Stimulated activated CD4-positive, alpha-beta T cell treated with anti-CD3 and anti-CD28 coated beads, TNF-alpha, amount 100 ng/mL, for 1 hour (primary cell): ENCODE measurements around the gene VDAC2.
"Not testable (repeated sequence)": the region's sequence is repeated elsewhere in the genome, so short reads cannot be mapped to it uniquely, and the experiment has no call there.

Experiments
- DNase-seq, 3 donors: peaks; one replicate each; pipeline ENCODE4 v3.0.0-alpha.2; 2020; ENCODE audit warnings: low read depth in 3 of 3, low spot score in 1 of 3

The VDAC2 gene

DNA sequence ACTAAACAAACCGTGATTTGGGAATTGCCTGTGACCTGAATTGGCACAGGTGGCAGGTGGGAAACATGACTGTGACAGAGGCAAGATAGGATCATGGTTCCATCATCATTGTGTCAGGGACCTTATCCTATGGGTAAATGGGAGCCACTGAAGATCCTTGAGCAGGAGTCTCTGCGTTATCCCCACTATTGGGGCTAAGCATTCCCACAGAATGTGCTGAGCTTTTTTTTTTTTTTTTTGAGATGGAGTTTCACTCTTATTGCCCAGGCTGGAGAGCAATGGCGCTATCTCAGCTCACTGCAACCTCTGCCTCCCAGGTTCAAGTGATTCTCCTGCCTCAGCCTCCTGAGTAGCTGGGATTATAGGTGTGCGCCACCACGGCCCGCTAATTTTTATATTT lies 10.6 kb upstream of the VDAC2 start:
- DNase-seq, result not testable (repeated sequence)

DNA sequence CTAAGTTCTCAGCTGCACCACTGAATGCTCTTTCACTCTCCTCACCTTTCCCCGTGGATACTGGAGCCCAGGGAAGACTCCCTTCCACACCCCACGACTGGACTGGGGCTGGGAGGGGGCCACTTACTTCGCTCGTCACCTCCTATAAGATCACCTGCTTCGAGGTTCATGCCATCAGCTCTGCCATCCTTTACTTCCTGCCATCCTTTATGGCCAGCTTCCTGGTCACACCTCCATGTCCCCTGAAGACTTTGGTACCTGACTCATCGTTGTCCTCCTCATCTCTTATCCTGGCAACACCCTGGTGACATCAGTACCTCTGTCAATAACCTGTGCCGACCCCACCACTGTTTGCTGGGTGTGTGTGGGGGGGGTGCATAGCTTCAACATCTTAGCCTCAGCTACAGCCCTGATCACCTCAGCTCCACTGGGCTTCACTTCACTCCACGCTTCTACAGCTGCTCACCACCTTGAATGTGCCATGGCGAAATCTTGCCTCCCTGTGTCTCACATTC lies 8.7 kb upstream of the VDAC2 start:
- no peak for DNase-seq

DNA sequence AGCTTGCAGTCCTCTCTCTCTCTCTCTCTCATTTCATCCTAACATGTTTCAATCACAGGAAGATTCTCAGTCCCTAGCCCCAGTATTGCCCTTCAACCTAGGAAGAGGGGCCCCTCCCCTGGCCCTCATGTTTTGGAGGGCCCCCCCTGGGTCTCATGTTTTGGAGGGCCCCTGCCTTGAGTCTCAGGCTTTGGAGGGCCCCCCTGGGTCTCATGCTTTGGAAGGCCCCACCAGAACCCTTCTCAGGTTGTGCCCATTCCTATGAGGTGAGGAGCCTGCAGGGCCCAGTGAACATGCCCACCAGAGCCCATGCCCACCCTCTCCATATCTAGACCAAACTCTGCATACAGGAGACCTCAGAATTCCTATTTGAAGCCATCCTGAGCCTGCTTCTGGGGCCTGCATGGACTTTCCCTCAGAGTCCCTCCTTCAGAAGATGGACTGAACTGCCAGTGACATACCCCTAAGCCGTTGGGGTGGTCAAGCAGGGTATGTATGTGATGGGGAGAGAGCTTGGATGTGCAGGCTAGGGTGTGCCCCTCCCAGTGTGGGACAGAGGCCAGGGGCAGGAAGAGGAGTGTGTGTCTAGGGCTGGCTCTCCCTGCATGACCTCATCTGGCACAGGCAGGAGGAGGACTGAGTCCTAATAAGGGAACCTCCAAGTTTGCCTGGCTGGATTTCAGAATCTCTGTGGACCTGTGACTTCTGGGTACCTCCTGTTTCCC lies 8.1 kb upstream of the VDAC2 start:
- DNase-seq, result no peak

DNA sequence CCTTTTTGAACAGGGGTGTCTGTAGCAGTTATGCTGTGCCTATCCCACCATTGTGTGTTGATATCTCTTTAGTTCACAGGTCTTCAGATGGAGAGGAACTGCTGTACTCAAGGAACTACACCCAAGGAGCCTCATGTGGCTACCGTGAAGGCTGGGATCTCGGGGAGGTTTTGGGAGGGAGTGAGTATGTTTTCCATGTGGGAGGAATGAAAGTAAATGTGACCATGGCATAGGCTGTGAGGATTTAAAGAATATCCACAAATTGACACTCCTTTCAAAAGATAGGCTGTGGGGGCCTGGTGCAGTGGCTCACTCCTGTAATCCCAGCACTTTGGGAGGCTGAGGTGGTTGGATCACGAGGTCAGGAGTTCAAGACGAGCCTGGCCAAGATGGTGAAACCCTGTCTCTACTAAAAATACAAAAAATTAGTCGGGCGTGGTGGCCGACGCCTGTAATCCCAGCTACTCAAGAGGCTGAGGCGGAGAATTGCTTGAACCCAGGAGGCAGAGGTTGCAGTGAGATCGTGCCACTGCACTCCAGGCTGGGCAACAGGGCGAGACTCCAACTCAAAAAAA lies 7.5 kb upstream of the VDAC2 start:
- DNase-seq, result not testable (repeated sequence)

DNA sequence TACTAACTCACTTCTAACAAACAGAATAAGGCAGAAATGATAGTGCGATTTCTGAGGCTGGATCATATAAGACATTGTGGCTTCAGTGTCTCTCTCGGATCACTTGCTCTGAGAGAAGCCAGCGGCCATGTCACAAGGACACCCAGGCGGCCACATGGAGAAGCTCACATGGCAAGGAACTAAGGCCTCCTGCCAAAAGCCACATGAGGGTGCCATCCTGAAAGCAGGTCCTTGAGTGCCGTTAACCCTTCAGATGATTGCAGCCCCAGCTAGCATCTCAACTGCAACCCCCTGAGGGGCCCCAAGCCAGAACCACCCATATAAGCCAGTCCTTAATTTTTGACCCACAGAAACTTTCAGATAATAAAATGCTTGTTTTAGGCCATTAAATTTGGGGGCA lies 6.9 kb upstream of the VDAC2 start:
- DNase-seq, result no peak

DNA sequence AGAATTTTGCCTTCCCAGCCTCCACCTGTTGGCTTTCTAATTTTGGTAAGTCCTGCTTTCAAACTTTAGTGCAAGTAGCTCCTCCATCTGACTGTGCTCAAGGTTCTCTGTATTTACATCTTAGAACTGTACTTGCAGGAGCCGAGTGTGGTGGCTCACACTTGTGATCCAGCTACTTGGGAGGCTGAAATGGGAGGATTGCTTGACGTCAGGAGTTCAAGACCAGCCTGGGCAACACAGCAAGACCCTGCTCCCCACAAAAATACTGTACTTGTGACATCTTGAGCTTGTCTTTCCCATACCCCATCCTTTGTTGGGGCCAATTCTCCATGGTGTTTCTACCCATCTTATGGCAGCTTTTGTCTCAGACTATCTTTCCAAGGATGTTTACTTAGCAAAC lies 4.7 kb upstream of the VDAC2 start:
- DNase-seq, result no peak

DNA sequence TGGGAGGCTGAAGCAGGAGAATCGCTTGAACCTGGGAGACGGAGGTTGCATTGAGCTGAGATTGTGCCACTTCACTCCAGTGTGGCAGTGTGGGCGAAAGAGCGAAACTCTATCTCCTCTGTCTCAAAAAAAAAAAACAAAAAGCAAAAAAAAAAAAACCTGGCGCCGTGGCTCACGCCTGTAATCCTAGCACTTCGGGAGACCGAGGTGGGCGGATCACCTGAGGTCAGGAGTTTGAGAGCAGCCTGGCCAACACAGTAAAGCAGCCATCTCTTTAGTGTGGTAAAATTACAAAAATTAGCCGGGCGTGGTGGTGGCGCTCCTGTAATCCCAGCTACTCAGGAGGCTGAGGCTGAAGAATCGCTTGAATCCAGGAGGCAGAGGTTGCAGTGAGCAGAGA lies 4.0 kb upstream of the VDAC2 start:
- DNase-seq, result not testable (repeated sequence)

DNA sequence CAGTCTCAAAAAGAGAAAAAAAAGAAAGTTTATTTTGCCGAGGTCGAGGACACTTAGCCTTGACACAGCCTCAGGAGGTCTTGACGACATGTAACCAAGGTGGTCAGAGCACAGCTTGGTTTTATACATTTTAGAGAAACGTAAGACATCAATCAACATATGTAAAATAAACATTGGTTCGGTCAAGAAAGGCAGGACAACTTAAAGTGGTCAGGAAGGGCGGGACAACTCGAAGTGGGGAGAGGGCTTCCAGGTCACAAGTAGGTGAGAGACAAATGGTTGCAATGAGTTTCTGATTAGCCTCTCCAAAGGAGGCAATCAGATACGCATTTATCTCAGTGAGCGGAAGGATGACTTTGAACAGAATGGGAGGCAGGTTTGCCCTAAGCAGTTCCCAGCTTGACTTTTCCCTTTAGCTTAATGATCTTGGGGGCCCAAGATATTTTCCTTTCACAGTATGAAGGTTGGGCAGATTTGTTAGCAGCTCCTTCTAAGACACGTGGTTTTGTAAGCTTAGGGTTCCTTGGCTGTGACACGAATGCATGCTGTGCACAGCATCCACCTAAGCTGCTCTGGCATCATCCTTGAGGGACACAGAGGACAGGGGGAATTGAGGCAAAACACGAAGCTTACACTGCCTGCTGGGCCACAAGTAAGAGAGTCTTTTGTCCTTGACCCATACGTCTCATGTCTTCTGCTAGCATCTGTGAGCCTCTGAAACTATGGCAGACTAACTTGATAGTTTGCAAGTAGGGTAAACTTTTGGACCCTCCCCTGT lies 3.3 kb upstream of the VDAC2 start:
- no peak for DNase-seq

DNA sequence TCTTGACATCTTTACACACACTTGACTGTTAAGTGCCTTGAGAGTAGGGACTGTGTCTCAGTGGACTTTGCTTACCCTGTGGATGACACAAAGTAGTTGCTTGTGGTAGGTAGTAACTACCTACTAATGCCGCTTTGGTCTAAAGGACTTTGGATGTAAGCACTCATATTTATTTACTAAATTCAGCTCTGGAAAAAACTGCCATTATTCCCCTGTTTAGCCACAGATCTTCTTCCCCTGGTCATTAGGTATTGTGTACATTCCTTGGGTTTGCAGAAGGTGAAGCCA lies 2.8 kb upstream of the VDAC2 start:
- no peak for DNase-seq

DNA sequence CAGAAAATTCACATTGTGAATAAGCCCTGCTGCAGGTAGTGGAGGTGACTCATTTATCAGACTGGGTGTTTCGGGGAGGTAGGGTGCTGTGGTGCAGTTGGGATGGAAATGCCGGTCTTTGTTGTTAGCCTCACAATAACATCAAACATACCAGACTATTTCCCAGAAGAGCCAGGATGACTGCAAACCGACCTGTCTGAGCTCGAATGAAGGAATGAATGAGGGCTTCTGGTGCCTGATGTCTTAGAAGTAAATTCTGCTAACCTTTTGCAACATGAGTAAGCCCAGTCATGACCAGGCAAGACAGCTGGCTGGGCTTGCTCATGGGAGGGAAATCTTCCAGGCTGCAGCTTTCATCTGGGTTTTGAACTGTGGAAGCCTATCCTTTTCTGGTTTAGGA lies 2.4 kb upstream of the VDAC2 start:
- DNase-seq, result no peak

DNA sequence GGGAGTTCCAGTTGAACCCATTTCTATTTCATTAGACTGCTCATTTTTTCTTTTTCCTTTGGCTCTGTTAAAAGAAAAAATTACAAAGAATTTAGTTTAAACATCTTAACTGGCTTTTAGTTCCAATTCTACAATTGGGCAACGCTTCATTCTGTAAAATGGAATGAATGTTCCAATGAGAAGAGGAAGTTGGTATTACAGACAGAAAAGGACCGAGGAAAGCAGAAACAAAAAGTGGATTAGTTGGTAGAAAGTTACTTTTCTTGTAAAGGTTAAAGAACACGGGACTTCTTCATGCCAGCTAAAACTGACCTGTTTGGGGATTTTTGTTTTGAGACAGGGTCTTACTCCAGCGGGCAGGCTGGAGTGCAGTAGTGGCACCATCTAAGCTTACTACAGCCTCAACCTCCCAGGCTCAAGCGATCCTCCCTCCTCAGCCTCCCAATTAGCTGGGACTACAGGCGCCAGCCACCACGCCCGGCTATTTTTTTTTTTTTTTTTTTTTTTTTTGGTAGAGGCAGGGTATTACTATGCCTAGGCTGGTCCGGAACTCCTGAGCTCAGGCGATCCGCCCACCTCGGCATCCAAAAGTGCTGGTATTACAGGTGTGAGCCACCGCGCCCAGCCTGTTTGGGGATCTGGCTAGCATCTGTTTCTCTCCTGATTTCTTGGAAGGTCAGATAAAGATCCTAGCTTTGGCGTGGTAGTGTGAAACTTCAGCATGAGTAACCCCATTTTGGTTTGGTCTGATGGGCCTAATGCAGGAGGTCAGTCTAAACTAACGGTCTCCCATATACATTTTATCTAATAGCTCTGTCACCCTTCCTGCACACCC lies 1.3 kb upstream of the VDAC2 start:
- no peak for DNase-seq

DNA sequence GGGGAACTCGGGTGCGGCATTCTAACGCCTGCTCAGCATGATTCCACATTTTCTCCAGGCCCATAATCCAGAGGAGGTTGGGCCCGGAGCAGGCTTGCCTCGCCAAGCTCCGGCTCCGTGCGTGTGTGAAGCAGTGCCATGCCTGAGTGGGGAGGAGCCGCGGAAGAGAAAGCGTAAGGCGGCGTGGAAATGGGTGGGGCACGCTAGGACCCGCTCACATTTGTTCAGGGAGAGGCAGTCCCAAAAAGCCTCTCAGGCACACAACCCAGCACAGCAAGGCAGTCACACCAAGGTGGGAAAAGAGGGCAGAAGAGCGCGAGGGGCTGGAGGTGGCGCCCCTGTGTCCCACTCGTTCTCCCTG lies 695 bp upstream of the VDAC2 start:
- peak; percentile 45 to 59 (median 55) for DNase-seq

DNA sequence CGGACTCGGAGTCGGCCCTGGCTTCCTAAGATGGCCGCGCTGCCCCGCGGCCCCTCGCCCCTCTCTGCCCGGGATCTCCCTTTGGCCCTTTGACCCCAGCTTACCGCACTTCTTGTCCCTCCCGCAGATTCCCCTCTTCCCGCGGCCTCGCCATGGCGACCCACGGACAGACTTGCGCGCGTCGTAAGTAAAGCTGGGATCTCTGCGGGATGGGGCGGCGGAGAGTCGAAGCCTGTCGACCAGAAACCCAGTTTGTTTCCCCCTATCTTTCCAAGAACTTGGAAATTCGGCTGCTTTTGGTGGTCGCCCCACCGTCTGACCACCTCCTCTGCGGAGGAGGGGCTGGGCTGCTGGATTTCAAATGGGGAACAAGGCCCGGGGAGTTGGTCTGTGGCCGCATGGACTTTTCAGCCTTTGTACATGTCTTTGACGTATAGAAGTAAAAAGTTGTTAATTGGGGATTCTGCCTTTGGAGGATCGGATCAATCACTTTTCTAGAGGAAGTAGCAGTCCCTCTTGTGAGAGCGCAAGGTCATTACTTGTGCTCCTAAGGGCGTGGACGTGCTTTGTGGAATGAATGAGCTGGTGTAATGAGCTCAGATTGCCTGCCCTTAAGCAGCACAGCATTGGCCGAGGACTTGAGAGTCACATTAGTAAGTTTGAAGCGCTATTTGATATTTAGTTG lies 553 bp downstream of the VDAC2 start:
- no peak for DNase-seq

DNA sequence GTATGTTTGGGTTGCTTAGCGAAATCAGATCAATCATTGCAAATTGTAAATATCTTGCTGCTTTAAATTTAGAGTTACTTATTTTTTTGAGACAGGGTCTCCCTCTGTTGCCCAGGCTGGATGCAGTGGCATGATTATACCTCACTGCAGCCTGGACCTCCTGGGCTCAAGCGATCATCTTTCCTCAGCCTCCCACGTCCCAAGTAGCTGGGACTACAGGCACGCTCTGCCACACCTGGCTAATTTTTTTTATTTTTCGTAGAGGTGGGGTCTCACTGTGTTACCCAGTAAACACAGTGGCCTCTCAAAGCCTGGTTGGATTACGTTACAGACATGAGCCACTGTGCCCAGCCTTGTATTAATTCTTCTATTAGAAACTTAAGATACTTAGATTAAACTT lies 1.7 kb downstream of the VDAC2 start:
- DNase-seq, result no peak

DNA sequence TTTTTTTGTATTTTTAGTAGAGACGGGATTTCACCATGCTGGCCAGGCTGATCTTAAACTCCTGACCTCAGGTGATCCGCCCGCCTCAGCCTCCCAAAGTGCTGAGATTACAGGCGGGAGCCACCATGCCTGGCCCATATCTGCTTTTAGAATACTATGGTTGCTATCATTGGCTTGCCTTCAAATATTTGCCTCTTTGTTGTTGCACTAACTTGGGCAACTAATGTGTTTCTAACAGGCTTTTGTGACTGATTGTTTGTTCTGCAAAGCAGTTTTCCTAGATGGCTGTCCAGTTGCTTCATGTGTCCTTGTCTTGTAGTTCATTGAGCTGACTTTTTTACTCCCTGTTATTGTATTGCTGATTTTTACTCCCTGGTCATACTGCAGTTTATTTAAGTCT lies 9.7 kb downstream of the VDAC2 start:
- no peak for DNase-seq

DNA sequence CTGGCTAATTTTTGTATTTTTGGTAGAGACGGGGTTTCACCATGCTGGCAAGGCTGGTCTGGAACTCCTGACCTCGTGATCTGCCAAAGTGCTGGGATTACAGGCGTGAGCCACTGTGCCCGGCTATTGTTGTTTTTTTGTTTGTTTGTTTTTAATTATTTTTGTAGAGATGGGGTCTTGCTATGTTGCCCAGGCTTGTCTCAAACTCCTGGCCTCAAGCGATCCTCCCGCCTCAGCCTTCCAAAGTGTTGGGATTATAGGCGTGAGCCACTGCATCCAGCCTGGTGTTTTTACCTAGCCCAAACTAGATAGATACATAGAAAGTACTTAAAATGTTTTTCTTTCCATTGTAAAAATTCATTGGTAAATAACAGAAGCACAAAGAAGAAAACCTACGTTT lies 10.9 kb downstream of the VDAC2 start:
- not testable (repeated sequence) for DNase-seq

DNA sequence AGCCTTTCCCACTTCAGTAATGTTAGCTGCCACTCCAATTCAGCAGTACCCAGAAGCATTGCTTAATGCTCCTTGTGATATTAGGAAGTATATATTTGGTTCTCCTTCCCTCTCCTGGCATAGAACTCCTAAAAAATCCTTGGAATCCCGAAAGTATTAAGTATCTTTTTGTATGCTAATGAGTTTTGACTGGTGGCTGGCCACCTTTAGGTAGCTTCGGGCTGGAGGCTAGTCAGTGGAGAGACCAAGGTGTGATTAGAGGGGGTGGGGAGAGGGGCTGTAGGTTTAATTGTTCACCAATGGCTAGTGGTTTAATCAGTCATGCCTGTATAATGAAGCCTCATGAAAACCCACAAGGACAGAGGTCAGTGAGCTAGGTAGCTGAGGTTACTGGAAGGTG lies 12.9 kb downstream of the VDAC2 start:
- no peak for DNase-seq

DNA sequence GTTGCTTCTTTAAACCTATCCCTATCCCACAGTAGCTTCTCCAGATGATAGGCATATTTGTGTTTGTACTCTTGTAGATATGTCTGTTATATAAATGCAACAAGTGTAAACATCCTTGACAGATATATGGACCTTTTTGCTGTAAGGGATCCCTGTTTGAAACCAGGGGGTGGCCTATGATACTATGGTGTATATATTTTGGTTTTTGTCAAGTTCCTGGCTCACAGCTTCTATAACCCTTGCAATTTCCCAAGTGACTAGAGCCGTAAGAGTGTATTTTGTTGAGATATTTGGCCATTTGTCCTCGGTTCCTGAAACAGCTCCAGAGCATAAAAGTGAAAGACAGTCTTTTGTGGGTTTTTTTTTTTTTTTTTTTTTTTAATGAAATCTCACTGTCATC lies 15.5 kb downstream of the VDAC2 start:
- DNase-seq, result no peak

DNA sequence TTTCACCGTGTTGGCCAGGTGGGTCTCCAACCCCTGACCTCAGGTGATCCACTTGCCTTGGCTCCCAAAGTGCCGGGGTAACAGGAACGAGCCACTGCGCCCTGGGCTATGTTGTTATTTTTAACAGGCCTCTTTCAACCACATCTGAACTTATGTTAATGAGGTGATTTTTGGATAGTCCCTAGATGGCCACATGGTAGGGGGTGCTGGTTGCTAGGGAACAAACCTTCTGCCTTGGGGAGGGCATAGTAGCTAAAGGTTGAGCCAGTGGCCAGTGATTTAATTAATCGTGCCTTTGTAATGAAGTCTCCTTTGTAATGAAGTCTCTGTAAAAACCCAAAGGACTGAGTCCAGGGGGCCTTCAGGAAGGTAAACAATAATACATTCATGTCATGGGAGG lies 16.1 kb downstream of the VDAC2 start:
- DNase-seq, result no peak

DNA sequence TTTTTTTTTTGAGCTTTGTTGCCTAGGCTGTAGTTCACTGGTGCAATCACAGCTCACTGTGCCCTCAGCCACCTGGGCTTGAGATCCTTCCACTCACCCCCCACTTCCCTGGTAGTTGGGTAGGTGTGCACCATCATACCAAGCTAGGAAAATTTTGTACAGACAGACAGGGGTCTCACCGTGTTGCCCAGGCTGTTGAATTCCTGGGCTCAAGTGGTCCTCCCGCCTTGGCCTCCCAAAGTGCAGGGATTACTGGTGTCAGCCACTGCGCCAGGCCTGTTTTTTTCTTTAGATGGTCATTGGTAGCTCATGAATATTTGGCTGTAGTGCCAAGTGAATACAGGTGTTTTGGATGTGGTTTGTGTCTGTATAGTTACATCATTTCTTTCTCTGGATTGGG lies 17.7 kb downstream of the VDAC2 start:
- DNase-seq, result no peak

DNA sequence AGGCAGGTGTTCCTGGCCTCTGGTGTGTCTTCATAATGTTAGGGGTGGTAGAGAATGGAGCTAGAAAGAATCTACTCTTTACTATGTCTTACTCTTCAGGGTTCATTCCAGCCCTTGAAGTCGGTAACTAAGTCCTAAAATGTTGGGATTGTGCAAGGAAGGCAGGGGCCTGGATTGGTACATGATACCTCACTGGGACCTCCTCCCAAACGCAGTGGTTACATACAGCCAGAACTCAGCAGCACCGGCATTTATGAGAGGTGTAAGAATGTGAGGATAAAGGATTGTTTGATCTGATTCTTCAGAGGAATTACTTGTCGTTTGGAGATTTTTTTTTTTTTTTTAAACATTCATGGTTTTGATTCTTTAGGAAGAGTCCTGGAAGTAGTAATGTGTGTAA lies 18.2 kb downstream of the VDAC2 start:
- DNase-seq, result no peak
